CD4-positive, alpha-beta T cell (primary cell): ENCODE results near the gene ZFYVE21. TPM values are rescaled to one million over a fixed set of nuclear protein-coding genes. Genes with fewer than 3 reads are reported as not detected.

Source experiments
- ATAC-seq: fragments of 200-7000 bp; cut with Tn5 transposase; one replicate; pipeline ENCODE4 v1.10.0; 2022; ENCODE audit warnings: mild to moderate bottlenecking; ENCODE audit not compliant: poor library complexity
- CTCF ChIA-PET: fragments of 350-600 bp; sonication (Branson Sonifier 250); formaldehyde crosslinking; loops from one replicate; lab custom pipeline; 2021; ENCODE audit warnings: antibody characterized with exemption, inconsistent platforms; lab: Charles Lee
- POLR2A ChIA-PET: fragments of 350-600 bp; sonication (Branson Sonifier 250); formaldehyde crosslinking; loops from one replicate; lab custom pipeline; 2021; ENCODE audit warnings: antibody characterized with exemption, inconsistent platforms; lab: Charles Lee
- DNase-seq, 14 experiments: peaks; one replicate each; pipeline ENCODE4 v3.0.0-alpha.2; 2013 to 2020; ENCODE audit warnings: mixed read lengths in 2 of 14
- H3K27ac ChIP-seq, 2 donors: one replicate each; pipeline versions ENCODE4 v1.5.1 to v1.7.0; 2013; ENCODE audit warnings: low read length in 2 of 2, low read depth in 1 of 2, mild to moderate bottlenecking in 1 of 2
- H3K27me3 ChIP-seq, 2 experiments: 1 replicate in 1 of 2; 2 replicates in 1 of 2; pipeline versions ENCODE4 v1.6.1 to v1.7.0; 2013; ENCODE audit warnings: low read length in 2 of 2, control low read depth in 1 of 2, mild to moderate bottlenecking in 1 of 2, moderate library complexity in 1 of 2; ENCODE audit not compliant: insufficient read depth in 2 of 2, control insufficient read depth in 1 of 2
- H3K36me3 ChIP-seq: one replicate; pipeline ENCODE4 v1.6.1; 2013; ENCODE audit warnings: low read length, control low read depth; ENCODE audit not compliant: insufficient read depth
- H3K4me1 ChIP-seq: one replicate; pipeline ENCODE4 v1.6.1; 2013; ENCODE audit warnings: low read length, control low read depth; ENCODE audit not compliant: insufficient read depth
- H3K4me3 ChIP-seq: one replicate; pipeline ENCODE4 v1.5.1; 2013; ENCODE audit warnings: mild to moderate bottlenecking, low read length, moderate library complexity
- H3K9me3 ChIP-seq, 2 experiments: 1 replicate in 1 of 2; 2 replicates in 1 of 2; pipeline versions ENCODE4 v1.6.1 to v1.7.0; 2013; ENCODE audit warnings: low read length in 2 of 2, mild to moderate bottlenecking in 2 of 2, control low read depth in 1 of 2, moderate library complexity in 1 of 2; ENCODE audit not compliant: control insufficient read depth in 1 of 2, insufficient read depth in 1 of 2
- H3K27ac Mint-ChIP-seq: one replicate; pipeline ENCODE4 v1.8.0; 2020; ENCODE audit warnings: mixed read lengths
- H3K27me3 Mint-ChIP-seq: one replicate; pipeline ENCODE4 v1.8.0; 2021; ENCODE audit warnings: mixed read lengths
- H3K36me3 Mint-ChIP-seq: one replicate; pipeline ENCODE4 v1.8.0; 2021; ENCODE audit warnings: low read depth, mixed read lengths
- H3K4me1 Mint-ChIP-seq: one replicate; pipeline ENCODE4 v1.8.0; 2021; ENCODE audit warnings: low read depth, mixed read lengths
- H3K4me3 Mint-ChIP-seq: one replicate; pipeline ENCODE4 v1.8.0; 2020; ENCODE audit warnings: mild to moderate bottlenecking, mixed read lengths
- H3K9me3 Mint-ChIP-seq: one replicate; pipeline ENCODE4 v1.8.0; 2020; ENCODE audit warnings: mixed read lengths
- CTCF ChIP-seq: fragments of 200-600 bp; IDR thresholded peaks from one replicate; pipeline ENCODE4 v1.8.0; 2022; ENCODE audit warnings: antibody characterized with exemption, mild to moderate bottlenecking
- intact Hi-C, 2 experiments: fragments of 100-400 bp; cut with DNase I in 1 of 2; cut with micrococcal nuclease in 1 of 2; formaldehyde crosslinking; loops; one replicate each; pipeline versions ENCODE4 v1.15.1 to v1.9.0; 2023 to 2025; cut with DNase I, micrococcal nuclease
- total RNA-seq, 174 experiments: library from RNA in 2 of 174; stranded (reverse) in 2 of 174; gene quantifications; one replicate each; pipeline ENCODE4 v1.2.3 and lab custom pipeline; 2021 to 2026

The ZFYVE21 gene
- total RNA-seq, 2 experiments from 2014 or later, result 2.6 to 3.0 TPM

GRCh38 chr14:103692159-103692558 is 23.5 kb upstream of the ZFYVE21 start:
- H3K36me3 ChIP-seq, result peaks cover 69% of the 10 kb centered on the region
- no peaks in the 10 kb centered on the region for H3K27me3 Mint-ChIP-seq
- no peak overlapping the region for H3K4me3 ChIP-seq
- H3K4me3 Mint-ChIP-seq, result no peak overlapping the region
- H3K4me1 Mint-ChIP-seq, result peaks cover 1% of the 10 kb centered on the region
- H3K9me3 Mint-ChIP-seq, result no peaks in the 10 kb centered on the region
- intact Hi-C loops, result no loop called here
- ChIA-PET POLR2A (no interaction called here), CTCF (no interaction called here)
- peaks cover 75% of the 10 kb centered on the region for H3K36me3 Mint-ChIP-seq
- no peak for TF ChIP-seq CTCF
- H3K9me3 ChIP-seq, result no peaks in the 10 kb centered on the region
- H3K4me1 ChIP-seq, result peaks cover 2% of the 10 kb centered on the region
- H3K27ac Mint-ChIP-seq, result no peak overlapping the region
- ATAC-seq (no peak), DNase-seq (no peak)
- no peaks in the 10 kb centered on the region for H3K27me3 ChIP-seq
- no peak overlapping the region for H3K27ac ChIP-seq

GRCh38 chr14:103692871-103693270 is 22.7 kb upstream of the ZFYVE21 start:
- H3K4me1 Mint-ChIP-seq, result peaks cover 4% of the 10 kb centered on the region
- H3K27ac ChIP-seq, result no peak overlapping the region
- H3K4me1 ChIP-seq, result peaks cover 3% of the 10 kb centered on the region
- H3K36me3 ChIP-seq, result peaks cover 69% of the 10 kb centered on the region
- ChIA-PET CTCF (no interaction called here), POLR2A (no interaction called here)
- no peak for DNase-seq
- H3K27me3 ChIP-seq, result no peaks in the 10 kb centered on the region
- H3K9me3 ChIP-seq, result no peaks in the 10 kb centered on the region
- ATAC-seq, result no peak
- H3K27me3 Mint-ChIP-seq, result no peaks in the 10 kb centered on the region
- no peak overlapping the region for H3K4me3 ChIP-seq
- H3K36me3 Mint-ChIP-seq, result peaks cover 77% of the 10 kb centered on the region
- intact Hi-C loops, result no loop called here
- no peak overlapping the region for H3K27ac Mint-ChIP-seq
- H3K9me3 Mint-ChIP-seq, result no peaks in the 10 kb centered on the region
- H3K4me3 Mint-ChIP-seq, result no peak overlapping the region
- TF ChIP-seq CTCF, result no peak

- TF ChIP-seq CTCF, result no peak
- H3K9me3 ChIP-seq, result no peaks in the 10 kb centered on the region
- peaks cover 4% of the 10 kb centered on the region for H3K4me1 Mint-ChIP-seq
- no peak for ATAC-seq
- H3K27ac ChIP-seq, result no peak overlapping the region
- no peak overlapping the region for H3K4me3 Mint-ChIP-seq
- peaks cover 7% of the 10 kb centered on the region for H3K4me1 ChIP-seq
- ChIA-PET CTCF (no interaction called here), POLR2A (no interaction called here)
- peaks cover 70% of the 10 kb centered on the region for H3K36me3 ChIP-seq
- peaks cover 72% of the 10 kb centered on the region for H3K36me3 Mint-ChIP-seq
- intact Hi-C loops, result no loop called here
- no peak overlapping the region for H3K27ac Mint-ChIP-seq
- no peaks in the 10 kb centered on the region for H3K27me3 Mint-ChIP-seq
- no peak for DNase-seq
- no peak overlapping the region for H3K4me3 ChIP-seq
- no peaks in the 10 kb centered on the region for H3K27me3 ChIP-seq
- no peaks in the 10 kb centered on the region for H3K9me3 Mint-ChIP-seq
These were observed 22.1 kb upstream of the ZFYVE21 start for GRCh38 chr14:103693515-103693914.
